ENCODE measurements around the gene FGF18. TPM values are rescaled to one million over a fixed set of nuclear protein-coding genes. Genes with fewer than 3 reads are reported as not detected.

FGF18 gene
- total and polyA plus RNA-seq, 10 of the 15 experiments (the other 5 are each of a cell fraction or from before 2014, with no cell fraction given): 0.03 to 0.10 (median 0.06) TPM; not detected in 5

GRCh38 chr5:171431251-171431777, 11.9 kb downstream of the FGF18 start:
- Histone ChIP-seq H3K9me3 (replicated peaks; ENCODE audit: control insufficient read depth, insufficient read depth, low read length) (no peaks in the 10 kb centered on the region), H2AFZ (ENCODE audit: control insufficient read depth, low read depth, low read length) (no peak overlapping the region), H3K4me1 (ENCODE audit: control insufficient read depth, insufficient read depth, low read length) (no peaks in the 10 kb centered on the region), H4K20me1 (ENCODE audit: control insufficient read depth, insufficient read depth) (no peaks in the 10 kb centered on the region), H3K27ac (ENCODE audit: control insufficient read depth, insufficient read depth) (no peak overlapping the region), H3K4me2 (ENCODE audit: control insufficient read depth, insufficient read depth) (no peak overlapping the region), H3K36me3 (ENCODE audit: control insufficient read depth in 2 of 2, insufficient read depth in 2 of 2, low read length in 1 of 2) (no peaks in the 10 kb centered on the region), H3K79me2 (ENCODE audit: control insufficient read depth, insufficient read depth, low read length) (no peaks in the 10 kb centered on the region), H3K4me3 (no peak overlapping the region), H3K27me3 (replicated peaks in 1 of 2; ENCODE audit: control insufficient read depth in 2 of 2, insufficient read depth in 2 of 2, low read length in 1 of 2) (no peaks in the 10 kb centered on the region; a peak in 1 of 4 replicates), H3K9ac (ENCODE audit: control insufficient read depth, insufficient read depth, low read length) (no peak overlapping the region)
- ATAC-seq: no peak
- POLR2A ChIA-PET: no interaction called here
- no peak for DNase-seq (ENCODE audit: low read depth, low spot score)
- RAD21 ChIA-PET (ENCODE audit: unreplicated experiment): no interaction called here
- no TSS peak for BruUV-seq (replicated peaks)
- CTCF ChIA-PET: no interaction called here
- WGBS (ENCODE audit: insufficient coverage, insufficient replicate concordance, low lambda C conversion rate, missing lambda C conversion rate): 26% methylated on average over 7 of the region's 7 CpGs
- no peak for FAIRE-seq
- in situ Hi-C loops (cut with MboI) (no loop called here), intact Hi-C loops (cut with micrococcal nuclease; ENCODE audit: unreplicated experiment) (no loop called here)
- SMC1A ChIA-PET (ENCODE audit: uncharacterized antibody, unreplicated experiment): no interaction called here
- no peak for TF ChIP-seq TCF3 (IDR thresholded peaks at IDR 0.05; ENCODE audit: borderline replicate concordance, insufficient read depth, low read depth, low read length)
- TF ChIP-seq HDAC6 (IDR thresholded peaks at IDR 0.05; ENCODE audit: unreplicated experiment): no peak
- TF ChIP-seq PAX5 (IDR thresholded peaks at IDR 0.05; ENCODE audit: borderline replicate concordance, low read depth, low read length): no peak
- no peak for TF ChIP-seq BACH1 (IDR thresholded peaks at IDR 0.05; ENCODE audit: borderline replicate concordance)
- no peak for TF ChIP-seq EP300 (IDR thresholded peaks at IDR 0.05; ENCODE audit: borderline replicate concordance in 1 of 2, control insufficient read depth in 1 of 2, low read depth in 2 of 2, low read length in 2 of 2)
- no peak for TF ChIP-seq ELK1 (IDR thresholded peaks at IDR 0.05; ENCODE audit: low read depth, low read length)
- no peak for TF ChIP-seq BCL3 (IDR thresholded peaks at IDR 0.05; ENCODE audit: borderline replicate concordance, insufficient read depth, low read depth, low read length, poor library complexity, severe bottlenecking)
